Measurements from ENCODE around the gene PFKL.

DNA sequence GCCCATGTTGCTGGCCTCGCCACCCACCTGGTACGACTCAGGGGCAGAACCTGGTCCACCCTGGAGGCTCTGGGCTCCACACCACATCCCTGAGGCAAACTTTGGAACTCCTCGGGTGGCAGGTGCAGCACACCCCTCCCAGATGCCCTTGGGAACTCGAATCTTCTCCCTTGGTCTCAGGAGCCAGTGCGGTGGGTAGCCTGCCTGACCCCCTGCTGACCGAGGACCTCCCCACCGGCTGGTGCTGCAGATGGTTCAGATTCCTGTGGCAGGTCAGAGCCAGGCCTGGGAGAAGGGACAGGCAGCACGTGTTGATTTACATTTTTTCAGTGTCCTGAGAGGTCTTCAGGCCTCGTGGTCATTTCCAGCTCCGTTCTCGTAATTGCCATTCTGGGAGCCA, 45.6 kb downstream of the PFKL start:
- TF ChIP-seq POLR2A (IDR thresholded peaks at IDR 0.05): no peak
- TF ChIP-seq, protein P1, sequence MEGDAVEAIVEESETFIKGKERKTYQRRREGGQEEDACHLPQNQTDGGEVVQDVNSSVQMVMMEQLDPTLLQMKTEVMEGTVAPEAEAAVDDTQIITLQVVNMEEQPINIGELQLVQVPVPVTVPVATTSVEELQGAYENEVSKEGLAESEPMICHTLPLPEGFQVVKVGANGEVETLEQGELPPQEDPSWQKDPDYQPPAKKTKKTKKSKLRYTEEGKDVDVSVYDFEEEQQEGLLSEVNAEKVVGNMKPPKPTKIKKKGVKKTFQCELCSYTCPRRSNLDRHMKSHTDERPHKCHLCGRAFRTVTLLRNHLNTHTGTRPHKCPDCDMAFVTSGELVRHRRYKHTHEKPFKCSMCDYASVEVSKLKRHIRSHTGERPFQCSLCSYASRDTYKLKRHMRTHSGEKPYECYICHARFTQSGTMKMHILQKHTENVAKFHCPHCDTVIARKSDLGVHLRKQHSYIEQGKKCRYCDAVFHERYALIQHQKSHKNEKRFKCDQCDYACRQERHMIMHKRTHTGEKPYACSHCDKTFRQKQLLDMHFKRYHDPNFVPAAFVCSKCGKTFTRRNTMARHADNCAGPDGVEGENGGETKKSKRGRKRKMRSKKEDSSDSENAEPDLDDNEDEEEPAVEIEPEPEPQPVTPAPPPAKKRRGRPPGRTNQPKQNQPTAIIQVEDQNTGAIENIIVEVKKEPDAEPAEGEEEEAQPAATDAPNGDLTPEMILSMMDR (IDR thresholded peaks at IDR 0.05): no peak
